ENCODE data around the gene PGC. TPM values are rescaled to one million over a fixed set of nuclear protein-coding genes. Genes with fewer than 3 reads are reported as not detected.

PGC gene
- total RNA-seq, 1 donor from 2014 or later: not detected

- ATAC-seq: no peak
Measured at GRCh38 chr6:41730531-41731436, 16.4 kb downstream of the PGC start.

GRCh38 chr6:41729624-41730023, 17.6 kb downstream of the PGC start:
- no peak for ATAC-seq

DNA sequence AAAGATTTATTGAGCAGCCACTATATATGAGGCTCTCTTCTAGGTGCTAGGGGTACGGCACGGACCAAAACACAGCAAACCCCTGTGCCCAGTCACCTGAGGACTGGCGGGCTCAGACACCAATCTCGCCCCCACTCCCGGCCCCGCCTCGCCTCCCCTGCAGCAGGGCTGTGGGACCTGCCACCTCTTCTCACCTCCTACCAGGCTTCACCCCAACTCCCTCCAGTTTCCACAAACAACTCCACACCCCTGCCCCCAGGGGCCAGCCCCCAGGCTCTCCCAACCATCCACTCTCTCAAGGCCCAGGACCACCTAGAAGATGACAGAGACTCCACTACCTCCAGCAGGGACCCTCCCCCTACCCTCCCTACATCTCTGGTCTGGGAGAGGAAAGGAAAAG, 18.2 kb downstream of the PGC start:
- no peak for ATAC-seq

DNA sequence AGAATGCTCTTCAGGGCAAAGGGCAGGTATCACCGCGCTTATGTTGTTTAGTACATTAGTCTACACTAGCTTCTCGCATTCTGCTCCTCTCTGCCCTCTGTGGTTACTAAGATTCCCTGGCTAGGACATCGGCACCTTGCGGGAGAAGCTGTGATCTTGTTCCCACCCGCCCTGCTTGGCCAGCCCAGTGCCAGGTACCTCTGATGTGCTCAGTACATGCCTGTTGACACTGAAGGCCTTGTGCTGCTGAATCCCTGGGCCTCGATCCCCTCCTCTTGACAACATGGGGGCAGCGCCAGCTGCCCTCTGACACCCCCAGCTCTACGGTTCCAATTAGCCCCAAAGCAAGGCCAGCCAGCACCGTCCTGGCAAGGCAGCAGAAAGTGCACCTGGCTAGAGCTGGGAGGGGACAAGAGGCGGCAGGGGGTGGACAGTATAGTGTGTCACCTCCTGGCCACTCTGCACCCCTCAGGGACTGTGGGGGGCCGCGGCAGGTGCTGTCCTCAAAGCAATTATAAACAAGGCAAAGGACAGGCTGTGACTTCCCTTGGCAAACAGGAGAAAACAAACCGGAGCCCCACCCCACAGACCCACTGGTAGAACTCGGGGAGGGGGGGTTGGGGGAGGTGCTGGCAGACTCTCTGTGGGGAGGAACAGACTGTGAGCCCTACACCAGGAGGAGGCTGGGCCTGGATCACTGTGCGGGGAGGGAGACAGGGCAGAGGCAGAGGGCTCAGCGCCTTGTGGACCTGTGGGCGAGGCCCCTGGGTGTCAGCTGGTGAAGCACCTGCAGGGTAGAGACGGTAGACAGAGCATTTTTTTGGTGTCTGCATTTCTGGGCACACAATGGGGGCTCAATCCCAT, 18.9 kb downstream of the PGC start:
- ATAC-seq: peak; percentile 9

DNA sequence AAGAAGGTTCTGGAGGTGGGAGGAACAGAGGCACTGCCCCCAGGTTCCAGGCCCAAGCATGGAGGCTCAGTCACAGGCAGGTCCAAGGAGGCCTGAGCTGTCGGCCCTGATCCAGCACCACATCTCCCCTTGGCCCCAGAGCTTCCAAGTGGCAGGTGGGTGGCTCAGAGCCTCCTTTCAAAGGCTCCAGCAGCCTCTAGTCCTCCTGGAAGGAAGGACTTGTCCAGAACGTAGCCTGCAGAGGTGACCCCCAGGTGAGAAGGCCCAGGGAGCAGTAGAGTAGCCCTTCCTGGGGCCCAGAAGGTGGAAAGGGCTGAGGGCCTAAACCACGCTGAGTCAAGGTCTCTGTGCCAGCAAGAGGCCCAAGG, 19.5 kb downstream of the PGC start:
- ATAC-seq: no peak

GRCh38 chr6:41726876-41727275, 20.3 kb downstream of the PGC start:
- ATAC-seq: no peak

GRCh38 chr6:41724586-41725501, 22.4 kb downstream of the PGC start:
- no peak for ATAC-seq

DNA sequence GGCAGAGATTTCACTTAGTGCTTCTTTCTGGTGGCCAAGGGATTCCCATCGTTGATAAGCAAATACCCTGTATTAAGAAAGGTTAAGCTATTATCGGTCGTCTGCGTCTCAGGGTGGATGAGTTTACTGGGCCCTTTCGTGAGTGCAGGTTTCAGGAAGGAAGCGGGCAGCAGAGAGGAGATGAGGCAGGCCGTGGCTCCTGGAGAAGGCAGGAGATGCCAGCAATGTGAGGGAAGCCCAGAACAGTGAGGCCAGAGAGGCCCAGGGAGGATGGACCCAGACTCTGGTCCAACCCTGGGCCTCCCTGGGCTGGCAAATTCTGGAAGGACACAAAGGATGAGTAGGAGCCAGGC, 23.0 kb downstream of the PGC start:
- ATAC-seq: no peak

DNA sequence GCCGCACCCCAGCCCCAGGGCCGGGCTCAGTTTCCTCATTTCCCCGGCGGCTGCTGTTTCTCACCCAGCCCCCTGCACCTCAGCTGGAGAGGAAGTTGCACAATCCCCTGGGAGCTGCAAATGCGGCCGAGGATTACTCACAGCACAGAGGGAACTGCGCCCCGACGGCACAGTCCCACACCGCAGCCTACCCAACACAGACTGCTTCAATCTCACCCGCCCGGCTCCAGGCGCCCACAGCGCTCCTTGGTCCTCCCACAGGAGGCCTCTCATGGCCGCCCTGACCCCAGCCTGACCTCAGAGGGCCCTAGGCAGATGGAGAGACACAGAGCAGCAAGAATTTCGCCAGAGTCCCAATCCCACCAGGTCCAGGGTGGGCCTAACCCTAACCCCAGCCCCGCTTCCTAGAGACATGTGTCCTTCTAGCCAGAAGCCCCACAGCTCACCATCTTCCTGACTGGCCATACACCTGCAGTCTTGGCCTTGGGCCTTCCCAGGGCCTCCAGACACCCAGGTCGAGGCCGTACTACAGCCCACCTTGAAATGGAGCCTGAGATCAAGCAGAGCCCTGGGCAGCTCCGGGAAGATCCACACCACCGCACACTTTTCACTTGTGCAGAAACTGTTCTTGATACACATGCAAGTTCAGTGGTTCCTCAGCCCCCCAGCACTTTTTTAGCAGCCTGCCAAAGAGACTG, 23.5 kb downstream of the PGC start:
- peak; percentile 92 for ATAC-seq

- ATAC-seq: no peak
Measured at GRCh38 chr6:41722969-41723529, 24.1 kb downstream of the PGC start.

- ATAC-seq: no peak
Measured at GRCh38 chr6:41721414-41721813, 25.8 kb downstream of the PGC start.

GRCh38 chr6:41720783-41721182, 26.4 kb downstream of the PGC start:
- ATAC-seq: no peak

DNA sequence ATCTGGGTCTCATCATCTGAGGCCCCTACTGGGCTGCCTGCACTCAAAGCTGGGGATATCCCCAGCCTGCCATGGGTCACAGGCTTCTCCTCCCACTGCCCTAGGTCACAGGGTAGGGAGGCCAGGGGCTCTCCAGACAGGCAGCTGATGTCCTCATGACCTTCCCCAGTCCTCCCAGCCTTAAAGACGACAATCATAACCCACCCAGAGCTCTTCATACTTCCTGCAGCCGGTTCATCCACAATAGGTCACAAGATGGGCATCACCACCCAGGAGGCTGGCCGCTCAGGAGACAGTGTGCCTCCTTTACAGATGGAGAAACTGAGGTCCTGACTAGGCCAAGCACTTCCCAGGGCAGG, 27.0 kb downstream of the PGC start:
- ATAC-seq: no peak

DNA sequence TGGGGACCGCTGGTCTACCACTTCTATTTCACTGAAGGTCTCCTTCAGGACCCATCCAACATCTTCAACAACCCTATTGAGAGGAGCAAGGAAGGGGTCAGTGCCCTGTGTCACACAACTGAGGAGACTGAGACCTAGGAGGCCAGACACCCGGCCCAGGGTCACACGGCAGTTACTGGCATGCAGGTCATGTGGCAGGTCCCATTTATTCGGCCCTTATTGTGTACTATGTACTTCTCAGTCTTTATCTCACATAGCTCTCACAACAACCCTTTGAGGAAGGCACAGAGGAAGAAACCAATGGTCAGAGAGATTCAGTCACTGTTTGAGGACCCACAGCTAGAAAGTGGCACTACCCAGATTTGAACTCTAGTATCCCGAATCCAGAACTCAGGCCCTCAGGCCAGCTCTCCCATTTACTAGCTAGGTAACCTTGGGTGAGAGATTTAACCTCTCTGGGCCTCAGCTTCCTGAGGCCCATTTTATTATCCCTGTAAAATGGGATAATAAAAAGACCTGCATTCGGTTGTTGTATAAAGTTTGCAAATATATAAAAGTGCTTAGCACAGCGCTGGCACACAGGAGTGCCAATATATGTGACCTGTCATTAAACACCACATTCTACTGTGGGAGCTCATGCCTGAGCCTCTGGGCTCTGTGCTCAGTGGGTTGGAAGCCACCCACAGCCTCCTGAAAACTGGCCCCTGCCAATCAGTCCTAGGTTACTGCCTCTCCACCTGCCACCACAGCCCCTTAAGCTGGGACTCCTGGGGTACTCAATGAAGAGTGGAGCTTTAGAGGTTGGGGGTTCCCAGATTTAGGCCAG, 27.5 kb downstream of the PGC start:
- no peak for ATAC-seq

GRCh38 chr6:41718828-41719227, 28.4 kb downstream of the PGC start:
- ATAC-seq: no peak

- ATAC-seq: no peak
Measured at GRCh38 chr6:41717392-41717736, 29.8 kb downstream of the PGC start.

- ATAC-seq: no peak
Measured at GRCh38 chr6:41716516-41717391, 30.4 kb downstream of the PGC start.

DNA sequence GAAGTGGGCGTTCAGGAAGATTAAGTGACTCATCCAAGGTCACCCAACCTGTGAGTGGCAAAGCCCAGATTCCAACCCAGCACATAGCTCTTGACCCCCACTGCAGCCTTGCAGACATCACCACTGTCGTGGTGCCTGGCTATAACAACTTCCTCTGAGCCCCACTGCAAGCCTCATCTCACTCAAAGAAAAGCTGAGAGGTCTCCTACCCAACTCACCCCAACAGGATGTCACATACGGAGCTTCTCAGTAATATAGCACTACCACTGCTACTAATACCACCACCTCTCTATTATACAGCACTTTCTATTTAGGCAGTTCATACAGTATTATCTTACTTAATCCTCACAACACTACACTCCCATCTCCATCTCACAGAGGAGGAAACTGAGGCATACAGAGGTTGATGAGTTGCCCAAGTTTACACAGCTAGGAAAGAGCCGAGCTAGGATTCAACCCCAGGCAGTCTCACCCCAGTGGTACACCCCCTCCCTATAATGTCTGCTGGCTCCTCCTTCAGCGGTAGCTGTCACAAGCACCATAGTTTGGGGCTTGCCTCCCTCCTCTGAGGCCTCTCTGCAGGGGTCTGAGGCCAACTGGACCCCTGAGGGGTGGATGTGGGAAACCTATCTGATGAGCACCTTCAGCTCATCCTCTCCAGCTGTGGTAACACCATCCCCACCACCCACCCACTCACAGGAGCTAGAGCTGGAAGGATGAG, 31.2 kb downstream of the PGC start:
- no peak for ATAC-seq

DNA sequence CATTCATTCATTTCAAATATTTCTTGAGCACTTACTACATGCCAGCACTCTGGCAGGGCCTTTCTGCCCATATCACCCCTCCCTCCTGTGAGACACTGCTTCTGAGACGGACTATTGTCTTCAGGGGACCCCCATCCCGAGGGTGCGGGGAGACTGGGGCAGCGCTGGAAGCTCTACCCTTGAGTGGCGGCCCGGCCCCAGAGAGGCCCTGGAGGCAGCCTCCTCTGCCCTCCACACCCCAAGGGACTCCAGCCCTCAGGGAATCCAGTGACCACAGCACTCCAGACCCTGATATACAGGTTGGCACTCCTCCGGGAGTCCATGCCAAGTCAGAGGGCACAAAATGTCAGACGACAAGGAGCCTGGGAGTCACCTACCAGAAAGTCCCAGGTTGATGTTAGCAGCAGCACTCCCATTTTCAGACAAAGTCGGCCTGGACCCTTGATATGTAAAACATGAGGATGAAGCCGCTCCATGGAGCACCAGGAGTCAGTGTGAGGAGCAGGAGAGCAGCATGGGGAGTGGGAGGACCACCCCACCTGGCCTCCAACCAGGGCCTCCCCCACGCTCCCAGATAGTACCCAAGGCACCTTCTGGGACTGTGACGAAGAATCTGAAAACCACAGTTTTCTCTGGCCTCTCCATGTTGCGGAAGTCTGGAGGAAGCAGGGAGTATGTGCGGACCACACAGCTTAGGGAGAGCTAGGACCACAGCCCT, 32.5 kb downstream of the PGC start:
- no peak for ATAC-seq

All from esophagus mucosa (tissue), 1 donor.